Hematopoietic multipotent progenitor cell (in vitro differentiated cells): Measurements from ENCODE around the gene HEG1. TPM values are rescaled to one million over a fixed set of nuclear protein-coding genes. Genes with fewer than 3 reads are reported as not detected.

Experiments
- DNase-seq, 3 donors: peaks; one replicate each; pipeline ENCODE4 v3.0.0-alpha.2; 2011 to 2015; ENCODE audit warnings: low read depth in 2 of 3, low spot score in 2 of 3
- total RNA-seq: library from RNA; depleted of rRNA; stranded (reverse); fragments of >200 nt; gene quantifications from one replicate; pipeline ENCODE4 v1.2.3, GENCODE V29; 2012

HEG1 gene
- total RNA-seq, 1 donor = 3.0 TPM

DNA sequence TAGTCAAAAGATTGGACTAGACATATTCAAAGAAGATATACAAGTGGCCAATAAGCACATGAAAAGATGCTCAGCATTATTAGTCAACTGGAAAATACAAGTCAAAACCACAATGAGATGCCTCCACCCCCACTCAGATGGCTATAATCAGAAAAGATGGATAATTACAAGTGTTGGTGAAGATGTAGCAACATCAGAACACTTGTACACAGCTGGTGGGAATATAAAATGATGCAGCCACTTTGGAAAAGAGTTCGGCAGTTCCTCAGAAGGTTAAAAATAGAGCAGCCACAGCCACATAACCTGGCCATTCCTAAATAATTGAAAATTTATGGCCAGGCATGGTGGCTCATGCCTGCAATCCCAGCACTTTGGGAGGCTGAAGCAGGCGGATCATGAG is 38.4 kb downstream of the HEG1 start:
- DNase-seq = no peak

DNA sequence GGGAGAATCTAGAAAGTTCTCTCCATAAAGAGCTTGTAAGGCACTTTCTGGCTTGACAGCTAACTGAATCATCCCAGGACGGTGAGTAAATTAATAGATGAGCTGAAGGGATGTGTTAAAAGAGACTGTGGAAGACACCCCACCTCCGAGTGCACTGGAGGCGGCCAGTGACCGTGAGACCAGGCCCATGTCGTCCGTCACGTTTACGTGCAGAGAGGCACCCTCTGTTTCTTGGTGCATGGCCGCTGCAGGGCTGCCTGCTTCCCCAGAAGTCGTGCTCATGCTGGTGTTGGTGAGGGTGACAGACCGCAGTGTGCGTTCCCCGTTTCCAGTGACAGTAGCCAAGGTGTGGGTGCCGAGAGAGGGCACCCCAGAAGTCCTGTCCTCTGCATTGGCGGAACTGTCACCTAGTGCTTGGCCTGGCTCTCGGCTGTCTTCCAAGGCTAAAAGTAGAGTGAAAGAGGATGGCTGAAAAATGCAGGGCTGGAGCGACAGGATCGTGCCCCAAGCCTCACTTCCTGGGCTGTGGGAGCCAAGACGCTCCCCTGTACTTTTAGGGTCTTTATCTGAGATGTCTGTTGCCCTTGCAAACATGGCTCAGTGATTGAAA is 41.1 kb downstream of the HEG1 start:
- DNase-seq = no peak

DNA sequence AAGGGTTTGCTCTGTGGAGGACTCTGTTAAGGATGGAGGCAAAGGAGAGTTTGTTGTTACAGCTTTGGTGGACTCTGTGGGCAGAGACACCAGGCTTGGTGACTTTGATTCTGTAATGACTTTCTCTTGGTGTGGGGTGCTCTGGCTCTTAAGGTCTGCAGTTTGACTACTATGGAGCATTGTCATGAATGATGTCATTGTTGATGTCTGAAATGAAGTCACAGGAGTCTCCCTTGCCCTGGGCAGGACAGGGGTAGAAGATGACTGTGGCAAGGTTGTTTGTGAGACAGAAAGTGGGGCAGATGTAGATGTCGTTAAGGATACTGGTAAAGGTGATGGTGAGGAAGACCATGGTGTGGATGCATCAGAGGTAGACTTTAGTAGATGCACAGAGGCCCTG is 42.7 kb downstream of the HEG1 start:
- DNase-seq = no peak

DNA sequence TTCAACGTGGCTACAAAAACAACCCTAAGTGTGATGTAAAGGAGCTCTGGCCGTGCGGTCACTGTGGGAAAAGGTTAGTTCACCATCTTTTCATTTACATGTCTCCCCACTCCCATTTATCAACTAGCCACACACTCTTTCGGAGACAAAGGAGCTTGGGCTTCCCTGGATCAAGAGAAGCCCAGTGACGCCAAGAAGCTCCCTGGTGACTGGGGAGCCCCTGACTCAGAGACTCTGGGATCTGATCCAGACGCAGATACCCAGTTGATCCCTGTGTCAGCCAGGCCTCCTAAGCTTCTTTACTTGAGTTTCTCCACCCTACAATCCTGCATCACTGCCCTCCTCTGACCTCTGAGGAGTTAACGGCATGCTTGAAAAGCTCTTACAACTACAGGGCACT is 43.9 kb downstream of the HEG1 start:
- no peak for DNase-seq

DNA sequence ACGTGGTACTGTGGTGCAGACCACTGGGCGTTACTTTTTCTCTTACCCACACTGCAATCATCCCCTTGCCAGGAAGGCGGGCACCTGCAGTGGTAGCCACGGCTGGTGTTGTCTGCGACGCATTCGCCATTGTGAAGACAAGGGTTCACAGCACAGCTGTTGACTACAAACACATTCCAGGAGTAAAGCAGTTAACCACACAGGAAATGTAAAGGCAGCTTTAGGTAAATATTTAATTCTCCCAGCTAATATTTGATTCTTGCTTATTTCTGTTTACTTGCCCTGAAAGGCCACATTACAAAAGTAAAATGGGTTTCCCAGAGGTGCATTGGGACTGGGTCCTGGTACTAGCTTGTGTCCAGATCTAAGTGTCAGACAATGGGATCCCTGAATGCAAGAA is 45.4 kb downstream of the HEG1 start:
- no peak for DNase-seq

DNA sequence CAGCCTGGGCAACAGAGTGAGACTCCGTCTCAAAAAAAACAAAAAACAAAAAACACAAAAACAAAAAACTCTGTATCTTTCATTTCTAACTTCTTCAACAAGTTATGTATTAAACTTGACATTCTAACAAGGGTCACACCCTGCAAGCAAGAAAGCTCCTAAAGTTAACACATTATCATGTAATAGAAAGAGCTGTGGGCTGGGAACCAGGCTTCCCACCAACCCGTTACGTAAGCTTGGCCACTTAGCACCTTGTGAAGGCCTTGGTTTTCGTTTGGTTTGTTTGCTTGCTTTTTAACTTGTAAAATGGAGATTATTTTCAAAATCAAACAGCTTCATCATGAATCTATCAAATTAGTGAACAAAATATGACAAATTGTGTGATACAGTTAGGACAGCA is 47.0 kb downstream of the HEG1 start:
- DNase-seq = no peak

DNA sequence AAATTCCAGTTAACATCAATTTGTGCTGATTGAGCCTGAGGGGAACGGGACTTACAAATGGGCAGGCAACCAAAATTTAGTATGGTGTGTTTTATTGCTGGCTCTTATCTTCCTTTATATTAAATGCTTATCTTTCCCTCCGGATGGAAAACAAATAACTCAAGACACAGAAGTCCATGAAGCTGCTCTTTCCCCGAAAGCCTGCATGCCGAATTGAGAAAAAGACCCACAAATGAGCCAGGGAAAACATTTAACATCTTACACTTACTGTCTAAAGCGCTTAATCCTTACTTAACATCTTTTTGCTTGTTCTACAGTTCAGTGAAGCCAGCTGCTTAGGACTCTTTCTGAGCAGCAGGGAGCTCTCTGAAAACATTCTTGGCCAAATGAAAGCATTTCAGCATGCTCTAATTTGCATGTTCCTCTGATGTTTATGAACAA is 49.5 kb downstream of the HEG1 start:
- no peak for DNase-seq

DNA sequence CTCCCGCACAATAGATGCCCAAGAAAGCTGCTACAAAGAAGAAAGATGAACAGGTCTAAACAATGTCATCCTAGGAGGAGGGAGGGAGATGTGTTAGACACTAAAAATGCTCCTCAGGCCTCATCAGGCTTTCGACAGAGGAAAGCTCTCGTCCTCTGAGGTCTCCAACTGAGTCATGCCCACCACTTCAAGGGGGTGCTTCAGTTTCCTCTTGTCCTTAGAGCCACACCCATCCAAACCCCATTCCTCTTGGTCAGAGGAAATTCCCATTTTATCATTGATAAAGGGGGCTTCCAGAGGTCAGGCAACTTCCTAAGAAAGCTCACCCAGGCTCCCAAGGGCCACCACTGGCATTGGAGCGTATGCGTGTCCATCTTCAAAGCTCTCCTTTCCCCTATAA is 50.1 kb downstream of the HEG1 start:
- no peak for DNase-seq

DNA sequence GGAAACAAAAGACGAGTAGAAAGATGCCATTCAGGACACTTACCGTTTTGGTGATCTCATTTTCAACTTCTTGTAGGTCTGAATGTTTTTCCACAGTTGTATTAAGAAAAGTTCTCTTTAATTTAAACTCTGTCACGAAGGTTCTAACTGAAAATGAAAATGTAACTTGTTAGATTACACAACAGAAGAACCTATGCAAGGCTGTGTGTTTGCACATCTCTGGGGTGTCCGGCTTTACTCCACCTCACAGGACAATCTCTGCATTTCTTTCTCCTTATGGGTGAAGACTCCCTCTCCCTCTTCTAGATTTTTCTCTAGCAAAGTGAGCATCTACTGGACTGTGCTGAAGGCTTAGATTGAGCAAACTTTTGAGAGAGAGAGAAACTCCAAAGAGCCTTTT is 50.6 kb downstream of the HEG1 start:
- no peak for DNase-seq

DNA sequence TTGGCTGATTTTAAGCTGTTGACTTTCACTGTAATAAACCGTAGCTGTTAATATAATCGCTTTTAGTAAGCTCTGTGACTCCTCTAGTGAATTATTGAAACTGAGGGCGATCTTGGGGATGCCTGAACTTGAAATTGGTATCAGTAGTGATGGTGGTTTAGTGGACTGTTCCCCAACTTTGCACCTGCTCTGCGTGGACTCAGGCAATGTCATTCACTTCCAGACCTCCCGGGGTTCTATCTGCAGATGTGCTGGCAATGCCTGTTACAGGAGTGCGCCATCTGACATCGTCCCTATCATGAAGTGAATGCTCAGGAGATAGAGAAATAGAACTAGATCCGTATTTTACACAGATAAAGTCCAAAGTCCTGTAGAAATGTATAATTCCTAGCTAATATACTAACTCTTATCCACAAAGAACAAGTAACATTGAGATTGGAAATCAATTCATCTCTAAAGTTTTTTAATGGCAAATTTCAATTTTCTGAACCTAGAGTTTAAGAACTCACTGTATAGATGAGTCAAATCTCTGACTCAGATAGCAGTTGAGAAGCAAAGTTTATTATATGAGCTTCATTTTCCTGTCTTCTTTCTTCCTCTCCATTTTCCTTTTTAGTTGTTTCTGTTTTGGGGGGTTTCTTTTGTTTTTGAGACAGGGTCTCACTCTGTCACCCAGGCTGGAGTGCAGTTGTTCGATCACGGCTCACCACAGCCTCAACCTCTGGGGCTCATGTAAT is 51.8 kb downstream of the HEG1 start:
- no peak for DNase-seq

DNA sequence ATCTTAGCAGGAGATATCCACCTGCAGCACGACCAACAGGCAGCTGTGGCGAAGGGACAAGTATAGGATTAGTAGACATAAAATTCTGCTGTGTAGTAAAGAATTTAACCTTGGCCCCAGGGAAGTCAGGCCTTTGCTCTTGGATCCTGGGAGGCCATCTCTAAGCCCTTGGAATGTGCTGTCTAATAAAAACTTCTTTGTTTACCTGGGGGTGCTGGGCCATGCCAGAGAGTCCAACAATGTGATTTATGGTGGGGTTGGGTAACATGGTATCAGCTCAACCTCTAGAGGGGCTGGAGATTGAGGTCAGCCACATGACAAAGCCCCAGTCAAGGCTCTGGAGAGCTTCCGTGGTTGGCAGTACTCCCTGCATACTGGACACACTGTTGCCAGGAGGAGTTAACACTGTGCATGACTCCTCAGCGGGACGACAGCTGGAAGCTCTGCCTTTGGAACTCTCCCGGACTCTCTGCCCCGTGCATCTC is 52.4 kb downstream of the HEG1 start:
- no peak for DNase-seq

DNA sequence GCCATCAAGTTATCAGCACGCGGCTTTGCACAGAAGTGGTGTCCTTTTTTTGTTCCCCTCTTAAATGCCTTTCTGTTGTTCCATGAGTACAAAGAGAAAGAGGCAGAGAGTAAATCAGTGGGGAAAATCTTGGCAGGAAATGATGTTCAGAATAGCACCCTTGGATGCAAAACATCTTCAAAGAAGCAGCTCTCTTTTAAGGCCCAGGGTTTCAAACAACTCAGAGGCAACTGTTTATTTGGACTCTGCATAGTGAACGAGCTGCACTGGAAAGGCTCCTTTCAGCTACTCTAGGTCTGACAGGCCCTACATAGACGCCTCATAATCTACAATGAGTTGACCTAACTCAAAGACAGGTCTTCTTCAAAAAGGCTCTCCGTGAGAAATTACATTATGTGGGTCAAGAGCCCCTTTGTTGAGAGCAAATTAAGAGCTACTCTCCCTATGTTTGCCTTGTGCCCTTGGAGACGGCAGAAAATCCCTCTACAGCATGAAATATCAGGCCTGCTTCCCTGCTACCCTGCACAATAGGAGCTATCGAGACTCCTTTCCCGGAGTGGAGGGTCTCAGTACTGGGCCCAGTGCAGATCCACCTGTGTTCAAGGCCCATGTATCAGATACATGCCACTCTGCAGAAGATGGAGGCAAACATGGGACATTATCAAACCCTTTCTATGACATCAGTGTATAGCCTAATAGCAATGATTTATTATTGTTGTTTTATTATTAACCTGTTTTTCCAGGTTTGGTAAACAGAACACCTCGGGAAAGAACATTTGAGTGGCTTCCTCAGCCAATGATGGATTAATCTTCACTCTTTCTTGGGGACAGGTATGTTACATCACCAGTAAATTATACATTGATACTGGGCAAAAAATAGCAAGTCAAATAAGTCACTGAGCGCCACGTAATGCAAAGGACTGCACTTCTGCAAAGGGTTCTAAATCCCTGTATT is 53.1 kb downstream of the HEG1 start:
- no peak for DNase-seq

DNA sequence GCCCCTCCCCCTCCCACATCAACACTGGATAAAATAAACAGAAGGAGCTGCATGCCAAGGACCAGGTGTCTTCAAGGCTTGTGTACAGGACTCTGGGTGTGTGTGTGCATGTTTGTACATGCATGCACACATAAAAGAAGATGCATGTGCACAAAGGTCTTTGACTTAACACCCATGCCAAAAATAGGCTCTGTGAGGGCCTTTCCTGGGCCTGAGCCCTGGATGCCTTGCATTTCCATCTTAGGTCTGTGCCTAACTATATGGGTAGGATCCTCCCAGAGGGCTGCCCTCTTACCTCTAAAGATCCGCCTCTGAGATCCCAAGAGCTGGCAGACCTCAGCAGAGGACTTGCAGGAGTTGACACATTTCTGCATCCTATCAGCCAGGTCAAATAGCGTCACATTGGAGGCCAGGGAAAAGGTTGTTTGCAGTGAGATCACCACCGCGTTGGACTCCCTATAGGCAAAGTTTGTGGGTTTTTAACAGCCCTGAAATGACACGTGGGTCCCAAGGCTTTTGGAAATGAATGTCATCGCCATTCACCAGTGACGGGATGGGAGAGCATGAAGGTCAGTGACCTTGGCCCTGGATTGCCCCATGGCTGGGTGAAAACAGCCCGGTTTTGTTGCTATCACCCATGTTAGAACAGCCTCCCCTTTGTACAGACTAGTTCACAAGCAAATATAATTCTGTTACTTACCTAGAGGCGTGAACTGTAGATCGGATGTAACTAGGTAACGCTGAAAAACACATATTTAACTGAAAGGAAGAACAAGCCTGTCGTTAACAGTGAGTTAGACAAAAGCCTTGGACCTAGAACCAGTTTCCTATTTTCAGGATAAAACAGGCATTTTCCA is 54.0 kb downstream of the HEG1 start:
- no peak for DNase-seq

DNA sequence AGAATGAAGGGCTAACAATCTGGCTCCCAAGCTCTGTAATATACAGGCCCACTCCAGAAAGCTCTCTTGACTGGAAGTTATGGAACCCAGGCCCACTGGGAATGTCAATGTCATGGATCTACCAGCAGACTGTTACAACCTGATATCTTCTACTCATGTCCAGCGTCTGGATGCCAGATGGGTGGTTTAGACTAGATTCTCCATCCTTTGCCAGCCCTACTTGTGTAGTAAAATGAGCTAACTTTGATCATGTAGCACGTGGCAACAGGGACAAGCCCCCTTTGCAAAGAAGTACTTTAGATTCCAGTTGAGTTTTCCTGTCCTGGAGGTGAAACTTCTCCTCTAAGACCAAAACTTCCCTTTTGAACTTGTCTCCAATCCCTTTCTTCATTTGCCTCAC is 55.1 kb downstream of the HEG1 start:
- DNase-seq = no peak

DNA sequence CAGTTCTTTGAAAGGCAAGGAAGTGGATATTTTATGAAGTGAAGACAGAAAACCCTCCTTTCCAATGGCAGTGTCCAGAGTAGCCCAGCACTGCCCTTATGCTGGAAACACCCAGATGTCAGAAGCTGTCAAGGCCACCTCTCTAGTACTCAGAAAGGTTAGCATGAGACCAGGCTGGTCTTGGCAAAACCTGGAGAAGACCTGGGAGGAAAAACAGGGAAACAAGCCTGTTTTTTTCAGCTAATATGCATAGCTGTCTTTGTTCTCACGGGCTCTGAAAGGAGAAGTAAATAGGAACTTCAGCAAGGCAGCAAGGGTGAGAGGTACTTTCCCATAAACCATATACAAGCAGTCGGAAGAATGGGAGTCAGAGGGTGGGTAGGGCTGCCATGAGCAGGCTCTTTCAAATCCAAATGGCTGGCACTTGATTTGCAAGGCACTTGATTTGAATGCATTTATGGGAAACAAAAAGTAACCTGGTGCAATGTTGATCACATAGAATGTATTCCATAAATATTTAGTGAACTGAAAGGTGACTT is 55.8 kb downstream of the HEG1 start:
- no peak for DNase-seq

DNA sequence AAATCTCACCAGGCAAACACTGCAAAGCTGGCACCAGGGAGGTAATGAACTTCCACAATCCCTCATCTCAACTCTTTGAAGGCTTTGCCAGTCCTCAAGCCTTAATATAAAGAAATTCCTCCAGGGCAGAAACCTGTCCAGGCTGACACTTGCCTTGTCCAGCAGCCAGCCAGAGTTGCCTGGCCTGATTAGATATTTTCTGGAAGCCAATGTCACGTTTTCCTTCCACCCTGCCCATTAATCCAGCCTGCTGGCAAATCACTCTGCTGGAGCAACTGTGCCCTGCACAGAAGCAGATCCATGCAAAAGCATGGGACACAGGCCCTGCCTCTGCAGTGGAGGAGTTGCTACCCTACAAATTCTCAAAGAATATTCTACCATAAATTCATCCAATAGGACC is 56.5 kb downstream of the HEG1 start:
- no peak for DNase-seq

DNA sequence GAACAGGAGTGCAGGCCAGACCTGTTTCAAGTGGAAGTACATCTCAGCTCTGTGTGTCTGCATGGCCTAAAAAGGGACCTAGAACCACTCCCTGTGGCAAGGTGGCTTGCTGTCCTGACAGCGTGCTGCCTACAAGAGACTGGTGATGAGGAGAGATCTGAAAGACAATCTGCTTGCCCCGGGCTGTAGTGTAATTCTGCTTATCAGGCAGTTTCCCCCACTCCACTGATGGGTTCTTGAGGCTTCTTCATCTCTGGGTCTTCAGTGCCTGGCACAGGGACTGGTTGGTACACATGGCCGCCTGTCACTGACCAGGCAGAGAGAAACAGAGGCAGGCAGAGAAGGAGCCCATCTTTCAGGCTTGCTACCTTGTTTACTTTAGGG is 57.6 kb downstream of the HEG1 start:
- DNase-seq = no peak

DNA sequence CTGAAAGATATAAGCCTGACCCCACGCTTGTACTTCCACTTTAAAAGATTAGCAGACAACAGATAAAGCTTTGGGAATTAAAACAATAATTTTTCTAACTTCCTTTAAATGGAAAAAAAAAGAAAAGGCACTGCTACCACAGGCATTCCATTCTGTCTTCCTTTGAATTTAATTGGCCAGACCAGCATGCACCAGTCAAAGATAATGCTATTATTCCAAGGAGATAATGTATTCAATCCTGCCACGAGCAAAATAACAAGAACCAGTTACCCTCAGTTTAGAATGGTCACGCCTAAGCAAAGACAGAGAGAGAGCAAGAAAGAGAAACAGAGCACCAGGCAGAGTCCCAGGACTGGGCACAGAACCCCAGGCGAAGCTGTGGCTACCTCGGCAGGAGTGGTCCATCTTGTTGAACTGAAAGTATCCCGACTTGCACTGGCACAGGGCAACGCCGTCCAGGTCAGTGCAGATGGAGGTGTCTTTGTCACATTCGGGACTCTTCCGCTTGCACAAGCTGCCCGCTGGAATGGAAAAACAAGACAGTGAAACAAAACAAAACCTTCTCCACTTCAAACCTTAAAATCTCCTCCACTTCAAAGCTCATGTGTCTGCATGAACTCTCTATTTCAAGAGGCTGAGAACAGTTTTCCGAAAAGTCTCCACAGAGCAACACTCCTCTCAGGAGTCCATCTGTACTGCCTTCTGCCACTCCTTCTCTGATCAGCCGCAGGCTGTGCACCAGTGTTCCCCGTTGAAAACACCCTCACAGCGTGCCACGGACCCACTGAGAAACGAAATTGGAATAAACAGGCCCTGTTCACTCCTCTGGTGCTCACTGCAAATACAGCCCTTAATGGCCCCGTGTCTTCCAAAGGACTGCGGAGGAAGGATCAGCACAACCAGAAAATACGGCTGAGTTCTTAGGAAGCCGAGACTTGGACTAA is 58.2 kb downstream of the HEG1 start:
- DNase-seq = no peak

DNA sequence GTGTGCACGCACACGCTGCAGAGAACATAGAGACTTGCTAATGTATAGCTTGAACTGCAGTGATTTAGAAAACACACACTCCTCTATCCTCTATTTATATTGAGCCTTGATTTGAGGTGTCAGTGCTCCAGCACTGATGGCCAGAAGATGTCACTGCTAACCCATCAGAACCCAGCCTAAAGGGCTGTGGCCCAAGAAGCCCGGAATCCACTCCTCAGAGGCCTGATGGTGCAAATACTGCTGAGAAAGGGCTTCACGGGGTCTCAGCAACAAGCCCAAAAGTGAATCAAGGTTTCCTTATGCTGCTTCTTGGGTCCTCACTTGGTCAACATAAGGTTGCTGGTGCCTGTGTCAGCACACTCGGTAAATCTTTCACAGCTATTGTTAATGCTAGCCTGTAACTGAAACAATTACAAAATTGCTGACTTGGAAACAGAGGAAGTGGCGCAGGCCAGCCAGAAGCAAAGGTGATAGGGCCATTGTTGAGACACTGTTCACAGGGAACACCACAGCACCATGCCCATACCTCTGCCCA is 60.3 kb downstream of the HEG1 start:
- peak; percentile 24 to 85 (median 70) for DNase-seq
